HG03558 (cell line): Measurements from ENCODE around the gene YIF1B.
"Not testable (repeated sequence)": the region's sequence is repeated elsewhere in the genome, so short reads cannot be mapped to it uniquely, and the experiment has no call there.

Experiments
- ATAC-seq: cut with Tn5 transposase; IDR thresholded peaks from one replicate; pipeline ENCODE4 v1.9.1; 2021; ENCODE audit warnings: moderate number of reproducible peaks; ENCODE audit not compliant: unreplicated experiment; ENCODE audit errors: extremely low read depth

The YIF1B gene

GRCh38 chr19:38315657-38316476, at the start of gene YIF1B:
YIF1B (minus strand) TSS chr19:38315947; CDS start chr19:38315917, 30 bp downstream.
- ATAC-seq = peak; percentile 60

- ATAC-seq = not testable (repeated sequence)
Measured at GRCh38 chr19:38362946-38363688, 47.4 kb upstream of the YIF1B start.

GRCh38 chr19:38362076-38362945, 46.6 kb upstream of the YIF1B start:
- ATAC-seq = no peak

GRCh38 chr19:38361633-38362075, 45.9 kb upstream of the YIF1B start:
- no peak for ATAC-seq

GRCh38 chr19:38360839-38361631, 45.3 kb upstream of the YIF1B start:
- no peak for ATAC-seq

- ATAC-seq = no peak
Measured at GRCh38 chr19:38360351-38360750, 44.6 kb upstream of the YIF1B start.

GRCh38 chr19:38359242-38360021, 43.7 kb upstream of the YIF1B start:
- ATAC-seq = no peak

- ATAC-seq = no peak
Measured at GRCh38 chr19:38358071-38358470, 42.3 kb upstream of the YIF1B start.

GRCh38 chr19:38355728-38356725, 40.3 kb upstream of the YIF1B start:
- ATAC-seq = no peak

- ATAC-seq = no peak
Measured at GRCh38 chr19:38352611-38353010, 36.9 kb upstream of the YIF1B start.

GRCh38 chr19:38351865-38352395, 36.2 kb upstream of the YIF1B start:
- ATAC-seq = no peak

- no peak for ATAC-seq
Measured at GRCh38 chr19:38350883-38351282, 35.1 kb upstream of the YIF1B start.

GRCh38 chr19:38346837-38347236, 31.1 kb upstream of the YIF1B start:
- ATAC-seq = no peak

- ATAC-seq = no peak
Measured at GRCh38 chr19:38340927-38341326, 25.2 kb upstream of the YIF1B start.

- ATAC-seq = not testable (repeated sequence)
Measured at GRCh38 chr19:38339011-38339410, 23.3 kb upstream of the YIF1B start.

- ATAC-seq = no peak
Measured at GRCh38 chr19:38337360-38337653, 21.6 kb upstream of the YIF1B start.

- no peak for ATAC-seq
Measured at GRCh38 chr19:38336638-38337359, 21.1 kb upstream of the YIF1B start.
